Neural progenitor cell (in vitro differentiated cells): ENCODE results near the gene RCVRN.

Experiments
- CTCF ChIP-seq: fragments of 200-600 bp; sonication (generic); IDR thresholded peaks from 2 replicates; pipeline ENCODE4 v1.5.1; 2017; ENCODE audit warnings: antibody characterized with exemption, mild to moderate bottlenecking
- EZH2 ChIP-seq: fragments of 200-600 bp; sonication (generic); IDR thresholded peaks from 2 replicates; pipeline ENCODE4 v1.6.1; 2017; ENCODE audit warnings: antibody characterized with exemption, mild to moderate bottlenecking, moderate library complexity
- EZH2phosphoT487 ChIP-seq: fragments of 200-600 bp; sonication (generic); IDR thresholded peaks from 2 replicates; pipeline ENCODE4 v1.6.1; 2017; ENCODE audit warnings: antibody characterized with exemption

GRCh38 chr17:9938764-9939163 is 33.7 kb upstream of the RCVRN start:
- TF ChIP-seq CTCF = no peak
- TF ChIP-seq EZH2 = no peak
- no peak for TF ChIP-seq EZH2phosphoT487
